Endothelial cell of umbilical vein (primary cell): Measurements from ENCODE around the gene UPF1. TPM values are rescaled to one million over a fixed set of nuclear protein-coding genes. Genes with fewer than 3 reads are reported as not detected.

ENCODE experiments used
- BruUV-seq: library from RNA; stranded (reverse); fragments of 400-500 nt; replicated peaks from 2 replicates; lab custom pipeline; 2021; lab: Mats Ljungman, UMichigan
- CTCF ChIA-PET: fragments of 300-600, 350-600 bp; sonication (Branson Sonifier 250); formaldehyde crosslinking; loops from one replicate; lab custom pipeline; 2021; ENCODE audit warnings: antibody characterized with exemption, inconsistent platforms; lab: Charles Lee
- POLR2A ChIA-PET: fragments of 300-600, 350-600 bp; sonication (Branson Sonifier 250); formaldehyde crosslinking; loops from one replicate; lab custom pipeline; 2021; ENCODE audit warnings: antibody characterized with exemption, inconsistent platforms; lab: Charles Lee
- DNase-seq: peaks from one replicate; pipeline ENCODE4 v3.0.0-alpha.2; 2011; ENCODE audit warnings: low read depth, low spot score
- FAIRE-seq: peaks from 2 replicates; lab custom pipeline; 2011; peaks lifted over from hg19 to GRCh38; lab: Jason Lieb, UNC
- H2AFZ ChIP-seq: 2 replicates; pipeline ENCODE4 v1.6.0; 2012; ENCODE audit warnings: low read depth, low read length, control low read depth, inconsistent platforms
- H3K27ac ChIP-seq: 2 replicates; pipeline ENCODE4 v1.5.1; 2011; ENCODE audit warnings: low read depth, mild to moderate bottlenecking, control low read depth, low read length, moderate library complexity; ENCODE audit not compliant: insufficient read depth
- H3K27me3 ChIP-seq, 2 experiments: 2 replicates each; pipeline versions ENCODE4 v1.6.0 to v1.6.1; 2011; ENCODE audit warnings: low read length in 2 of 2, mixed read lengths in 1 of 2; ENCODE audit not compliant: control insufficient read depth in 2 of 2, insufficient read depth in 2 of 2
- H3K36me3 ChIP-seq, 2 experiments: 2 replicates in 1 of 2; 3 replicates in 1 of 2; pipeline ENCODE4 v1.5.1; 2011; ENCODE audit warnings: low read length in 2 of 2, mild to moderate bottlenecking in 1 of 2, moderate library complexity in 1 of 2; ENCODE audit not compliant: control insufficient read depth in 2 of 2, insufficient read depth in 2 of 2; ENCODE audit errors: extremely low read depth in 1 of 2
- H3K4me1 ChIP-seq: 3 replicates; pipeline ENCODE4 v1.5.1; 2011; ENCODE audit warnings: mild to moderate bottlenecking, low read length; ENCODE audit not compliant: control insufficient read depth, insufficient read depth; ENCODE audit errors: extremely low read depth
- H3K4me2 ChIP-seq: 2 replicates; pipeline ENCODE4 v1.6.1; 2011; ENCODE audit warnings: low read length, control low read depth, mixed read lengths; ENCODE audit not compliant: insufficient read depth
- H3K4me3 ChIP-seq, 3 experiments: fragments of 200-600 bp in 1 of 3; sonication (generic), shearing (Covaris generic) in 1 of 3; replicated peaks in 1 of 3; 2 replicates each; pipeline ENCODE4 v1.5.1; 2011 to 2016; ENCODE audit warnings: control low read depth in 3 of 3, low read length in 3 of 3, mild to moderate bottlenecking in 2 of 3, inconsistent platforms in 1 of 3, low read depth in 1 of 3, moderate library complexity in 1 of 3; ENCODE audit not compliant: insufficient read depth in 1 of 3
- H3K79me2 ChIP-seq: 2 replicates; pipeline ENCODE4 v1.6.0; 2012; ENCODE audit warnings: low read length, inconsistent platforms; ENCODE audit not compliant: control insufficient read depth, insufficient read depth
- H3K9ac ChIP-seq: replicated peaks from 2 replicates; pipeline ENCODE3; 2011; ENCODE audit warnings: low read length, control low read depth; ENCODE audit not compliant: insufficient read depth; ENCODE audit errors: extremely low read depth
- H3K9me1 ChIP-seq: replicated peaks from 3 replicates; pipeline ENCODE4 v1.6.0; 2011; ENCODE audit warnings: mild to moderate bottlenecking, low read length; ENCODE audit not compliant: control insufficient read depth, insufficient read depth; ENCODE audit errors: extremely low read depth
- H3K9me3 ChIP-seq: replicated peaks from 2 replicates; pipeline ENCODE4 v1.5.1; 2012; ENCODE audit warnings: low read length, inconsistent platforms; ENCODE audit not compliant: control insufficient read depth, insufficient read depth
- H4K20me1 ChIP-seq: replicated peaks from 2 replicates; pipeline ENCODE3; 2011; ENCODE audit warnings: mild to moderate bottlenecking, low read length; ENCODE audit not compliant: control insufficient read depth, insufficient read depth; ENCODE audit errors: extremely low read depth
- EZH2 ChIP-seq: IDR thresholded peaks from 2 replicates; pipeline ENCODE4 v1.6.1; 2012; ENCODE audit warnings: borderline replicate concordance, low read depth, mild to moderate bottlenecking, moderate library complexity, low read length, inconsistent platforms; ENCODE audit not compliant: severe bottlenecking
- FOS ChIP-seq: IDR thresholded peaks from 2 replicates; pipeline ENCODE4 v1.6.1; 2011; ENCODE audit warnings: mild to moderate bottlenecking, low read length, moderate library complexity, borderline replicate concordance; ENCODE audit not compliant: insufficient read depth
- GATA2 ChIP-seq: IDR thresholded peaks from 2 replicates; pipeline ENCODE4 v1.7.0; 2011; ENCODE audit warnings: low read depth, mild to moderate bottlenecking, moderate library complexity, mixed read lengths, low read length; ENCODE audit not compliant: insufficient read length, insufficient read depth
- JUN ChIP-seq: IDR thresholded peaks from 2 replicates; pipeline ENCODE4 v1.6.1; 2011; ENCODE audit warnings: borderline replicate concordance, low read depth; ENCODE audit not compliant: insufficient read length, insufficient read depth
- MYC ChIP-seq: IDR thresholded peaks from one replicate; pipeline ENCODE4 v1.6.1; 2011; ENCODE audit warnings: mild to moderate bottlenecking, low read depth, low read length
- POLR2A ChIP-seq: IDR thresholded peaks from 2 replicates; pipeline ENCODE4 v1.6.1; 2012; ENCODE audit warnings: low read depth, mild to moderate bottlenecking, control low read depth, low read length
- POLR2AphosphoS5 ChIP-seq: IDR thresholded peaks from 2 replicates; pipeline ENCODE4 v1.6.1; 2012; ENCODE audit warnings: low read depth, mild to moderate bottlenecking, control low read depth, low read length, moderate library complexity; ENCODE audit not compliant: insufficient read depth
- dilution Hi-C: fragments of 300-500 bp; cut with MboI; formaldehyde crosslinking; loops from one replicate; pipeline ENCODE4 v1.15.0; 2019; ENCODE audit warnings: low sequenced_read_pairs; ENCODE audit not compliant: extremely low pct_ligation_motif_present
- intact Hi-C: fragments of 100-400 bp; cut with micrococcal nuclease; formaldehyde crosslinking; loops from one replicate; pipeline ENCODE4 v1.10.0; 2022
- polyA plus RNA-seq, 4 experiments: library from polyadenylated mRNA; depleted of rRNA in 3 of 4; stranded (reverse) in 3 of 4; unstranded in 1 of 4; fragments of >200 nt; gene quantifications; 2 replicates each; pipeline versions ENCODE4 v1.2.1 to v1.2.3, GENCODE V29; 2011 to 2012; ENCODE audit warnings: missing spikeins in 1 of 4
- total RNA-seq: library from RNA; stranded (reverse); gene quantifications from 2 replicates; pipeline ENCODE4 v1.2.3, GENCODE V29; 2021
- TF ChIP-seq, protein P1 (sequence below), 2 donors: IDR thresholded peaks; 1 replicate in 1 of 2; 2 replicates in 1 of 2; pipeline ENCODE4 v1.5.1; 2011; ENCODE audit warnings: low read length in 2 of 2, mild to moderate bottlenecking in 2 of 2, moderate library complexity in 2 of 2, control low read depth in 1 of 2, inconsistent platforms in 1 of 2, low read depth in 1 of 2; ENCODE audit not compliant: insufficient read depth in 1 of 2; ENCODE audit errors: extremely low read depth in 1 of 2
- TF ChIP-seq, protein P2 (sequence below): IDR thresholded peaks from 2 replicates; pipeline ENCODE4 v1.6.1; 2011; ENCODE audit not compliant: insufficient read depth, insufficient read length

UPF1 gene
- total and polyA plus RNA-seq, 2 donors (not counting 3 experiments of a cell fraction or from before 2014, with no cell fraction given), result 65.9 to 68.2 TPM

DNA sequence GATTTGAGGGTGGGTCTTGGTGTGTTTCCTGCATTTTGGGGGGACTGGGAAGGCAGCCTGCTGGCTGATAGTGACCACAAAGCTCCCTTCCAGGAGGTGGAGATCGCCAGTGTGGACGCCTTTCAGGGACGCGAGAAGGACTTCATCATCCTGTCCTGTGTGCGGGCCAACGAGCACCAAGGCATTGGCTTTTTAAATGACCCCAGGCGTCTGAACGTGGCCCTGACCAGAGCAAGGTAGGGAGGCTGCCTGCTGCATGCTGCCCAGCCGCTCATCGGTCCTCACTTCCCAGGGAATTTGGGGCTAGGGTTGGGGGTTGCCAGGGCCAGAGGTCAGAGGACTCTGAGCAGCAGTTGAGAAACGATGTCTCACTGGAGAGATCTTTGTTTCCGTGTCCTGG, 30.2 kb downstream of the UPF1 start:
- Histone ChIP-seq H3K9me1 (no peaks in the 10 kb centered on the region), H3K4me2 (no peak overlapping the region), H2AFZ (no peak overlapping the region), H3K4me1 (peaks cover 11% of the 10 kb centered on the region), H3K79me2 (no peaks in the 10 kb centered on the region), H3K9me3 (no peaks in the 10 kb centered on the region), H3K27ac (no peak overlapping the region), H4K20me1 (no peaks in the 10 kb centered on the region), H3K4me3 (no peak overlapping the region), H3K36me3 (peaks cover 26 to 63% of the 10 kb centered on the region in 2 experiments), H3K9ac (no peak overlapping the region), H3K27me3 (no peaks in the 10 kb centered on the region)
- FAIRE-seq, result no peak
- no peak for DNase-seq
- BruUV-seq, result no TSS peak
- TF ChIP-seq, protein P1, sequence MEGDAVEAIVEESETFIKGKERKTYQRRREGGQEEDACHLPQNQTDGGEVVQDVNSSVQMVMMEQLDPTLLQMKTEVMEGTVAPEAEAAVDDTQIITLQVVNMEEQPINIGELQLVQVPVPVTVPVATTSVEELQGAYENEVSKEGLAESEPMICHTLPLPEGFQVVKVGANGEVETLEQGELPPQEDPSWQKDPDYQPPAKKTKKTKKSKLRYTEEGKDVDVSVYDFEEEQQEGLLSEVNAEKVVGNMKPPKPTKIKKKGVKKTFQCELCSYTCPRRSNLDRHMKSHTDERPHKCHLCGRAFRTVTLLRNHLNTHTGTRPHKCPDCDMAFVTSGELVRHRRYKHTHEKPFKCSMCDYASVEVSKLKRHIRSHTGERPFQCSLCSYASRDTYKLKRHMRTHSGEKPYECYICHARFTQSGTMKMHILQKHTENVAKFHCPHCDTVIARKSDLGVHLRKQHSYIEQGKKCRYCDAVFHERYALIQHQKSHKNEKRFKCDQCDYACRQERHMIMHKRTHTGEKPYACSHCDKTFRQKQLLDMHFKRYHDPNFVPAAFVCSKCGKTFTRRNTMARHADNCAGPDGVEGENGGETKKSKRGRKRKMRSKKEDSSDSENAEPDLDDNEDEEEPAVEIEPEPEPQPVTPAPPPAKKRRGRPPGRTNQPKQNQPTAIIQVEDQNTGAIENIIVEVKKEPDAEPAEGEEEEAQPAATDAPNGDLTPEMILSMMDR (IDR thresholded peaks at IDR 0.05; ENCODE audit: extremely low read depth in 1 of 2, insufficient read depth in 1 of 2, low read depth in 1 of 2, low read length in 2 of 2), result no peak
- no peak for TF ChIP-seq GATA2
- no peak for TF ChIP-seq JUN
- TF ChIP-seq POLR2A, result no peak
- TF ChIP-seq FOS, result no peak
- no peak for TF ChIP-seq POLR2AphosphoS5
- no peak for TF ChIP-seq MYC
- TF ChIP-seq, protein P2, sequence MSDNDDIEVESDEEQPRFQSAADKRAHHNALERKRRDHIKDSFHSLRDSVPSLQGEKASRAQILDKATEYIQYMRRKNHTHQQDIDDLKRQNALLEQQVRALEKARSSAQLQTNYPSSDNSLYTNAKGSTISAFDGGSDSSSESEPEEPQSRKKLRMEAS, result no peak
- TF ChIP-seq EZH2, result no peak
- intact Hi-C loops (loop anchor here (10.0 kb wide), 1 partner anchor 53 kb away; the partner anchor contains the start of genes COPE and DDX49), dilution Hi-C loops (no loop called here)
- POLR2A ChIA-PET, result no interaction called here
- CTCF ChIA-PET, result no interaction called here
